OCI-LY1 (cell line): ENCODE data around the gene CTSO.

ENCODE experiments used
- CTCF ChIP-seq: fragments of 200-600 bp; sonication (generic), shearing (Covaris generic); IDR thresholded peaks from 2 replicates; pipeline ENCODE4 v1.5.1; 2017; ENCODE audit warnings: mild to moderate bottlenecking, antibody characterized with exemption, low read length, moderate library complexity, mixed read lengths
- EZH2 ChIP-seq: fragments of 200-600 bp; sonication (generic), shearing (Covaris generic); IDR thresholded peaks from 2 replicates; pipeline ENCODE4 v1.8.0; 2017; ENCODE audit warnings: borderline replicate concordance, mixed run types, mild to moderate bottlenecking, antibody characterized with exemption, low read length, moderate library complexity, mixed read lengths

GRCh38 chr4:155929833-155930232, 23.8 kb downstream of the CTSO start:
- TF ChIP-seq CTCF (no peak), EZH2 (no peak)
